HG02840 (cell line): Measurements from ENCODE around the gene PRRT4.

Experiments
- ATAC-seq: cut with Tn5 transposase; IDR thresholded peaks from one replicate; pipeline ENCODE4 v1.9.1; 2021; ENCODE audit warnings: mild to moderate bottlenecking, moderate library complexity, moderate number of reproducible peaks; ENCODE audit not compliant: unreplicated experiment, low FRiP score

The PRRT4 gene

GRCh38 chr7:128396357-128396756, 34.9 kb upstream of the PRRT4 start:
- ATAC-seq: no peak

- ATAC-seq: no peak
These were observed 34.3 kb upstream of the PRRT4 start for GRCh38 chr7:128395748-128396147.

GRCh38 chr7:128394904-128395496, 33.5 kb upstream of the PRRT4 start:
- no peak for ATAC-seq

- ATAC-seq: no peak
These were observed 32.2 kb upstream of the PRRT4 start for GRCh38 chr7:128393526-128394330.

GRCh38 chr7:128392446-128393327, 31.2 kb upstream of the PRRT4 start:
- ATAC-seq: no peak

GRCh38 chr7:128391805-128392204, 30.3 kb upstream of the PRRT4 start:
- no peak for ATAC-seq

- ATAC-seq: no peak
These were observed 29.5 kb upstream of the PRRT4 start for GRCh38 chr7:128390871-128391565.

GRCh38 chr7:128389618-128390329, 28.3 kb upstream of the PRRT4 start:
- ATAC-seq: no peak

- ATAC-seq: no peak
These were observed 27.7 kb upstream of the PRRT4 start for GRCh38 chr7:128389085-128389617.

GRCh38 chr7:128388145-128388485, 26.6 kb upstream of the PRRT4 start:
- no peak for ATAC-seq

GRCh38 chr7:128387216-128388144, 26.0 kb upstream of the PRRT4 start:
- ATAC-seq: no peak

- ATAC-seq: no peak
These were observed 24.8 kb upstream of the PRRT4 start for GRCh38 chr7:128385988-128386925.

- ATAC-seq: no peak
These were observed 23.2 kb upstream of the PRRT4 start for GRCh38 chr7:128384726-128385125.

- no peak for ATAC-seq
These were observed 22.3 kb upstream of the PRRT4 start for GRCh38 chr7:128383776-128384175.

- ATAC-seq: no peak
These were observed 19.8 kb upstream of the PRRT4 start for GRCh38 chr7:128381161-128381821.

- ATAC-seq: no peak
These were observed 19.1 kb upstream of the PRRT4 start for GRCh38 chr7:128380483-128381106.
